Measurements from ENCODE around the gene THAP10.

THAP10 gene

GRCh38 chr15:70853318-70853972 is 38.8 kb downstream of the THAP10 start:
- no CpG with 5 or more reads among the region's 54 CpGs for WGBS (ENCODE audit: insufficient coverage, insufficient read length)
- Histone ChIP-seq H3K4me1 (ENCODE audit: control insufficient read depth, insufficient read depth, low read length) (0 out of 2 replicates have a peak, but pooled peaks cover 1% of the 10 kb centered on the region), H3K27me3 (ENCODE audit: control insufficient read depth, insufficient read depth, low read length) (no peaks in the 10 kb centered on the region; the same call in 1 of the 2 replicates), H3K4me3 (ENCODE audit: low read length) (peak overlapping the region; percentile 95), H3K27ac (ENCODE audit: low read length) (no peak overlapping the region), H3K9me3 (ENCODE audit: control insufficient read depth, insufficient read depth, low read length) (no peaks in the 10 kb centered on the region), H3K36me3 (ENCODE audit: control insufficient read depth, insufficient read depth, low read length) (no peaks in the 10 kb centered on the region)
- no peak for DNase-seq (ENCODE audit: low read depth, low spot score)

- no peak overlapping the region for H3K27ac ChIP-seq (ENCODE audit: low read length)
Measured at GRCh38 chr15:70852501-70853317, 39.5 kb downstream of the THAP10 start.

GRCh38 chr15:70851889-70852288 is 40.3 kb downstream of the THAP10 start:
- DNase-seq (ENCODE audit: low read depth, low spot score), result no peak
- Histone ChIP-seq H3K27ac (ENCODE audit: low read length) (no peak overlapping the region), H3K9me3 (ENCODE audit: control insufficient read depth, insufficient read depth, low read length) (no peaks in the 10 kb centered on the region), H3K27me3 (ENCODE audit: control insufficient read depth, insufficient read depth, low read length) (no peaks in the 10 kb centered on the region; the same call in 1 of the 2 replicates), H3K4me3 (ENCODE audit: low read length) (no peak overlapping the region), H3K36me3 (ENCODE audit: control insufficient read depth, insufficient read depth, low read length) (no peaks in the 10 kb centered on the region), H3K4me1 (ENCODE audit: control insufficient read depth, insufficient read depth, low read length) (0 out of 2 replicates have a peak, but pooled peaks cover 1% of the 10 kb centered on the region)
- WGBS (ENCODE audit: insufficient coverage, insufficient read length), result no CpG with 5 or more reads among the region's 6 CpGs

More at GRCh38 chr15:70852501-70853317, 39.5 kb downstream of the THAP10 start:
- Histone ChIP-seq H3K4me1 (ENCODE audit: control insufficient read depth, insufficient read depth, low read length) (0 out of 2 replicates have a peak, but pooled peaks cover 1% of the 10 kb centered on the region), H3K4me3 (ENCODE audit: low read length) (peak overlapping the region; percentile 95; the same call in 1 of the 2 replicates), H3K36me3 (ENCODE audit: control insufficient read depth, insufficient read depth, low read length) (no peaks in the 10 kb centered on the region), H3K27me3 (ENCODE audit: control insufficient read depth, insufficient read depth, low read length) (no peaks in the 10 kb centered on the region; the same call in 1 of the 2 replicates), H3K9me3 (ENCODE audit: control insufficient read depth, insufficient read depth, low read length) (no peaks in the 10 kb centered on the region)
- no CpG with 5 or more reads among the region's 11 CpGs for WGBS (ENCODE audit: insufficient coverage, insufficient read length)
- DNase-seq (ENCODE audit: low read depth, low spot score), result no peak

GRCh38 chr15:70845602-70846360 is 46.5 kb downstream of the THAP10 start:
- H3K27me3 ChIP-seq (ENCODE audit: control insufficient read depth, insufficient read depth, low read length), result no peaks in the 10 kb centered on the region; the same call in 1 of the 2 replicates
- no peaks in the 10 kb centered on the region for H3K36me3 ChIP-seq (ENCODE audit: control insufficient read depth, insufficient read depth, low read length)
- no peak overlapping the region for H3K27ac ChIP-seq (ENCODE audit: low read length)
- no peaks in the 10 kb centered on the region for H3K9me3 ChIP-seq (ENCODE audit: control insufficient read depth, insufficient read depth, low read length)
- H3K4me3 ChIP-seq (ENCODE audit: low read length), result no peak overlapping the region
- no peaks in the 10 kb centered on the region for H3K4me1 ChIP-seq (ENCODE audit: control insufficient read depth, insufficient read depth, low read length)
- no peak for DNase-seq (ENCODE audit: low read depth, low spot score)
- WGBS (ENCODE audit: insufficient coverage, insufficient read length), result no CpG with 5 or more reads among the region's 6 CpGs

GRCh38 chr15:70837476-70837875 is 54.8 kb downstream of the THAP10 start:
- Histone ChIP-seq H3K36me3 (ENCODE audit: control insufficient read depth, insufficient read depth, low read length) (peaks cover 8% of the 10 kb centered on the region; the same call in 1 of the 2 replicates), H3K27me3 (ENCODE audit: control insufficient read depth, insufficient read depth, low read length) (no peaks in the 10 kb centered on the region), H3K4me3 (ENCODE audit: low read length) (no peak overlapping the region), H3K4me1 (ENCODE audit: control insufficient read depth, insufficient read depth, low read length) (no peaks in the 10 kb centered on the region), H3K9me3 (ENCODE audit: control insufficient read depth, insufficient read depth, low read length) (no peaks in the 10 kb centered on the region), H3K27ac (ENCODE audit: low read length) (no peak overlapping the region)
- no CpG with 5 or more reads among the region's 2 CpGs for WGBS (ENCODE audit: insufficient coverage, insufficient read length)
- DNase-seq (ENCODE audit: low read depth, low spot score), result no peak

- H3K4me1 ChIP-seq (ENCODE audit: control insufficient read depth, insufficient read depth, low read length), result no peaks in the 10 kb centered on the region
- no peaks in the 10 kb centered on the region for H3K9me3 ChIP-seq (ENCODE audit: control insufficient read depth, insufficient read depth, low read length)
- H3K4me3 ChIP-seq (ENCODE audit: low read length), result no peak overlapping the region
- no peak for DNase-seq (ENCODE audit: low read depth, low spot score)
- no peak overlapping the region for H3K27ac ChIP-seq (ENCODE audit: low read length)
- H3K36me3 ChIP-seq (ENCODE audit: control insufficient read depth, insufficient read depth, low read length), result peaks cover 8% of the 10 kb centered on the region; the same call in 1 of the 2 replicates
- WGBS (ENCODE audit: insufficient coverage, insufficient read length), result no CpG with 5 or more reads among the region's 3 CpGs
- H3K27me3 ChIP-seq (ENCODE audit: control insufficient read depth, insufficient read depth, low read length), result no peaks in the 10 kb centered on the region
Measured at GRCh38 chr15:70835841-70836240, 56.4 kb downstream of the THAP10 start.

- DNase-seq (ENCODE audit: low read depth, low spot score), result no peak
- peaks cover 8% of the 10 kb centered on the region; the same call in 1 of the 2 replicates for H3K36me3 ChIP-seq (ENCODE audit: control insufficient read depth, insufficient read depth, low read length)
- H3K27me3 ChIP-seq (ENCODE audit: control insufficient read depth, insufficient read depth, low read length), result no peaks in the 10 kb centered on the region
- WGBS (ENCODE audit: insufficient coverage, insufficient read length), result no CpG with 5 or more reads among the region's 6 CpGs
- H3K4me1 ChIP-seq (ENCODE audit: control insufficient read depth, insufficient read depth, low read length), result no peaks in the 10 kb centered on the region
- no peaks in the 10 kb centered on the region for H3K9me3 ChIP-seq (ENCODE audit: control insufficient read depth, insufficient read depth, low read length)
- H3K27ac ChIP-seq (ENCODE audit: low read length), result no peak overlapping the region
- H3K4me3 ChIP-seq (ENCODE audit: low read length), result no peak overlapping the region
Measured at GRCh38 chr15:70835415-70835814, 56.8 kb downstream of the THAP10 start.

- Histone ChIP-seq H3K4me3 (ENCODE audit: low read length) (no peak overlapping the region), H3K4me1 (ENCODE audit: control insufficient read depth, insufficient read depth, low read length) (no peaks in the 10 kb centered on the region), H3K27me3 (ENCODE audit: control insufficient read depth, insufficient read depth, low read length) (no peaks in the 10 kb centered on the region), H3K9me3 (ENCODE audit: control insufficient read depth, insufficient read depth, low read length) (no peaks in the 10 kb centered on the region), H3K36me3 (ENCODE audit: control insufficient read depth, insufficient read depth, low read length) (peaks cover 8% of the 10 kb centered on the region; the same call in 1 of the 2 replicates), H3K27ac (ENCODE audit: low read length) (no peak overlapping the region)
- no CpG with 5 or more reads among the region's 2 CpGs for WGBS (ENCODE audit: insufficient coverage, insufficient read length)
- DNase-seq (ENCODE audit: low read depth, low spot score), result no peak
Measured at GRCh38 chr15:70834999-70835398, 57.2 kb downstream of the THAP10 start.

GRCh38 chr15:70833861-70834765 is 58.1 kb downstream of the THAP10 start:
- Histone ChIP-seq H3K27me3 (ENCODE audit: control insufficient read depth, insufficient read depth, low read length) (no peaks in the 10 kb centered on the region), H3K4me3 (ENCODE audit: low read length) (no peak overlapping the region), H3K27ac (ENCODE audit: low read length) (no peak overlapping the region), H3K36me3 (ENCODE audit: control insufficient read depth, insufficient read depth, low read length) (peaks cover 8% of the 10 kb centered on the region; the same call in 1 of the 2 replicates), H3K4me1 (ENCODE audit: control insufficient read depth, insufficient read depth, low read length) (no peaks in the 10 kb centered on the region), H3K9me3 (ENCODE audit: control insufficient read depth, insufficient read depth, low read length) (no peaks in the 10 kb centered on the region)
- DNase-seq (ENCODE audit: low read depth, low spot score), result no peak
- WGBS (ENCODE audit: insufficient coverage, insufficient read length), result no CpG with 5 or more reads among the region's 9 CpGs
